MCF 10A (cell line): ENCODE data around the gene HSPA4. TPM values are rescaled to one million over a fixed set of nuclear protein-coding genes. Genes with fewer than 3 reads are reported as not detected.
A peak's percentile ranks its signal among the peaks of the same experiment; 100 is the strongest.

Experiments used
- BruUV-seq: library from RNA; stranded (reverse); fragments of 400-500 nt; replicated peaks from 2 replicates; lab custom pipeline; 2021; lab: Mats Ljungman, UMichigan
- CTCF ChIA-PET: fragments of 300-600 bp; sonication (Branson Sonifier 250); formaldehyde crosslinking; extraction: SDS; loops from one replicate; lab custom pipeline; 2021; ENCODE audit warnings: antibody characterized with exemption, inconsistent platforms; lab: Yijun Ruan, JAX
- POLR2A ChIA-PET: fragments of 300-600, 350-650 bp; sonication (Branson Sonifier 250); formaldehyde crosslinking; extraction: SDS; loops from one replicate; lab custom pipeline; 2020; ENCODE audit warnings: antibody characterized with exemption, inconsistent platforms; lab: Yijun Ruan, JAX
- DNase-seq: peaks from one replicate; pipeline ENCODE4 v3.0.0-alpha.2; 2018; ENCODE audit not compliant: unreplicated experiment
- H3K27ac Mint-ChIP-seq: one replicate; pipeline ENCODE4 v1.8.0; 2022; ENCODE audit warnings: mild to moderate bottlenecking, low read depth, mixed read lengths; ENCODE audit not compliant: unreplicated experiment
- H3K27me3 Mint-ChIP-seq: one replicate; pipeline ENCODE4 v1.8.0; 2022; ENCODE audit warnings: mixed read lengths; ENCODE audit not compliant: insufficient read depth, unreplicated experiment
- H3K36me3 Mint-ChIP-seq: one replicate; pipeline ENCODE4 v1.8.0; 2022; ENCODE audit warnings: mild to moderate bottlenecking, moderate library complexity, mixed read lengths; ENCODE audit not compliant: insufficient read depth, unreplicated experiment
- H3K4me1 Mint-ChIP-seq: one replicate; pipeline ENCODE4 v1.8.0; 2022; ENCODE audit warnings: mixed read lengths; ENCODE audit not compliant: insufficient read depth, unreplicated experiment
- H3K4me3 Mint-ChIP-seq: one replicate; pipeline ENCODE4 v1.8.0; 2022; ENCODE audit warnings: mild to moderate bottlenecking, moderate library complexity, mixed read lengths; ENCODE audit not compliant: unreplicated experiment
- H3K9me3 Mint-ChIP-seq: one replicate; pipeline ENCODE4 v1.8.0; 2022; ENCODE audit warnings: mixed read lengths; ENCODE audit not compliant: unreplicated experiment
- CTCF ChIP-seq: fragments of 200-600 bp; IDR thresholded peaks from one replicate; pipeline ENCODE4 v1.8.0; 2022; ENCODE audit warnings: antibody characterized with exemption, mild to moderate bottlenecking; ENCODE audit not compliant: unreplicated experiment
- intact Hi-C: fragments of 100-400 bp; cut with micrococcal nuclease; formaldehyde crosslinking; loops from 2 replicates; pipeline ENCODE4 v1.14.1; 2022
- total RNA-seq: library from RNA; stranded (reverse); gene quantifications from 2 replicates; pipeline ENCODE4 v1.2.3, GENCODE V29; 2022

Gene HSPA4
- total RNA-seq, 1 experiment from 2014 or later, result 218 TPM

GRCh38 chr5:133053448-133053847 is 1.6 kb downstream of the HSPA4 start:
- no peak for TF ChIP-seq CTCF
- BruUV-seq, result no TSS peak
- no peak for DNase-seq
- ChIA-PET CTCF (interaction anchor here (0.6 kb wide), 1 partner anchor 77 kb away, joined by 4 read pairs; no protein-coding TSS in a partner anchor), POLR2A (interaction anchor here (0.8 to 11.8 kb wide), 4 partner anchors 10 to 665 kb away, joined by 3 to 311 read pairs (median 12); partner anchors contain the start of gene AFF4)
- H3K36me3 Mint-ChIP-seq, result peaks cover 34% of the 10 kb centered on the region
- H3K4me3 Mint-ChIP-seq, result peak overlapping the region; percentile 95
- intact Hi-C loops, result no loop called here
- peaks cover 38% of the 10 kb centered on the region for H3K4me1 Mint-ChIP-seq
- H3K27ac Mint-ChIP-seq, result peak overlapping the region; percentile 99
- H3K27me3 Mint-ChIP-seq, result no peaks in the 10 kb centered on the region
- H3K9me3 Mint-ChIP-seq, result no peaks in the 10 kb centered on the region

DNA sequence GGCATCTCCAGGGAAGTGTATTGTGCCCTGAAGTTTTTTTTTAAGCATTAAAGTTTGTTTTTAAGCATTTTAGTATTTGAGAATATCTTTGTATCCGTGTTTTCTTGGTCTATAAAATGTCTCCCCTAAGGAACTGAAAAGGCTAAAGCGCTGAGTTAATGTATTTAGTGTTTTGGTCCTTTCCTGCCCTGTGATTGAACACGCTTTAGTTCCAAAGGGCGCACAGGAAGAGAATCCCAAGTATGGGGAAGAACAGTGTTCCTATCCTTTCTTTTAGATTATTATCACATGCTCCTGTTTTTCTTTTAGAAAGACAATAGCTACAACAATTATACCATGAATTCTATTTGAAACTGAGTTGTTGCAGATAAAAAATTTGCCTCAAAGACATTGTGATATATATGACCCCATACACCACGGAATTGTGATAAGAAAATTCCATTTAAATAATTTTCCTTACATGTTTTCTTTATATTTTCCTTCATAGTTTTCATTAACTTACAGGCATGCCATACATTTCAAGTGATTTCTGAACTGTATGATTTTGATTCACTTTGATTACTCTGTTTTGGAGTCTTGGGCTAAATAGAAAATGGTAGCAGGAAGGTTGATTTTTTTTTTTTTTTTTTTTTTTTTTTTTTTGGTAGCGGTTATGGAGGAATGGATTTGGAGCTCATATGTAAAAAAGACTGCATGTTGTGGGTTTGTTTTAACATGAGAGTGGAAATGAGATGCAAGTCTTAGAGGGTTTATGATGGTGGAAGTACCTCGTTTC is 3.1 kb downstream of the HSPA4 start:
- POLR2A ChIA-PET, result interaction anchor here (0.5 to 11.8 kb wide), 4 partner anchors 10 to 344 kb away, joined by 3 to 311 read pairs (median 5); partner anchors contain the start of genes AFF4 and ZCCHC10
- no TSS peak for BruUV-seq

GRCh38 chr5:133056891-133057290 is 5.1 kb downstream of the HSPA4 start:
- no TSS peak for BruUV-seq
- no peaks in the 10 kb centered on the region for H3K9me3 Mint-ChIP-seq

More for the DNA sequence above, 3.1 kb downstream of the HSPA4 start:
- peaks cover 30% of the 10 kb centered on the region for H3K4me1 Mint-ChIP-seq
- H3K27me3 Mint-ChIP-seq, result no peaks in the 10 kb centered on the region
- intact Hi-C loops, result no loop called here
- no peak overlapping the region for H3K27ac Mint-ChIP-seq
- DNase-seq, result no peak
- no peaks in the 10 kb centered on the region for H3K9me3 Mint-ChIP-seq
- no peak overlapping the region for H3K4me3 Mint-ChIP-seq
- no peak for TF ChIP-seq CTCF
- peaks cover 38% of the 10 kb centered on the region for H3K36me3 Mint-ChIP-seq
- CTCF ChIA-PET, result interaction anchor here (1.0 to 1.2 kb wide), 2 partner anchors 15 to 187 kb away, joined by 4 to 5 read pairs; no protein-coding TSS in a partner anchor

More at GRCh38 chr5:133056891-133057290, 5.1 kb downstream of the HSPA4 start:
- intact Hi-C loops, result no loop called here
- no peaks in the 10 kb centered on the region for H3K27me3 Mint-ChIP-seq
- POLR2A ChIA-PET, result interaction anchor here (0.6 to 11.8 kb wide), 5 partner anchors 20 to 170 kb away, joined by 3 to 311 read pairs (median 3); partner anchors contain the start of gene AFF4
- DNase-seq, result no peak
- H3K27ac Mint-ChIP-seq, result no peak overlapping the region
- no peak overlapping the region for H3K4me3 Mint-ChIP-seq
- no peak for TF ChIP-seq CTCF
- H3K4me1 Mint-ChIP-seq, result peaks cover 18% of the 10 kb centered on the region
- CTCF ChIA-PET, result interaction anchor here (0.6 kb wide), 1 partner anchor 698 kb away, joined by 5 read pairs; no protein-coding TSS in a partner anchor
- H3K36me3 Mint-ChIP-seq, result peaks cover 27% of the 10 kb centered on the region
